WERI-Rb-1 (cell line): ENCODE data around the gene F13A1.

Experiments used
- DNase-seq: peaks from one replicate; pipeline ENCODE4 v3.0.0-alpha.2; 2020
- H3K27ac ChIP-seq: fragments of 250-450 bp; sonication (Bioruptor Pico); 2 replicates; pipeline ENCODE4 v1.5.1; 2020; ENCODE audit warnings: mild to moderate bottlenecking, moderate library complexity
- H3K27me3 ChIP-seq: fragments of 250-450 bp; sonication (Bioruptor Pico); 2 replicates; pipeline ENCODE4 v1.5.1; 2021; ENCODE audit warnings: mild to moderate bottlenecking, low read depth, moderate library complexity; ENCODE audit not compliant: insufficient read depth, severe bottlenecking
- H3K36me3 ChIP-seq: fragments of 250-450 bp; sonication (Bioruptor Pico); 2 replicates; pipeline ENCODE4 v1.5.1; 2020; ENCODE audit warnings: mild to moderate bottlenecking, moderate library complexity
- H3K4me3 ChIP-seq: 2 replicates; pipeline ENCODE4 v1.5.1; 2011; ENCODE audit warnings: low read depth, mild to moderate bottlenecking, control low read depth, low read length
- H3K9me3 ChIP-seq: fragments of 250-450 bp; sonication (Bioruptor Pico); 2 replicates; pipeline ENCODE4 v1.5.1; 2021; ENCODE audit warnings: mild to moderate bottlenecking, moderate library complexity; ENCODE audit not compliant: severe bottlenecking
- CTCF ChIP-seq: IDR thresholded peaks from 2 replicates; pipeline ENCODE4 v1.5.1; 2011; ENCODE audit warnings: low read depth, mild to moderate bottlenecking, control low read depth, inconsistent platforms, low read length

Gene F13A1

GRCh38 chr6:6239598-6240581, 80.6 kb downstream of the F13A1 start:
- no peaks in the 10 kb centered on the region for H3K36me3 ChIP-seq
- TF ChIP-seq CTCF = no peak
- H3K4me3 ChIP-seq = no peak overlapping the region
- H3K27ac ChIP-seq = no peak overlapping the region
- no peaks in the 10 kb centered on the region for H3K27me3 ChIP-seq
- DNase-seq = no peak
- no peaks in the 10 kb centered on the region for H3K9me3 ChIP-seq

GRCh38 chr6:6236730-6237469, 83.6 kb downstream of the F13A1 start:
- TF ChIP-seq CTCF = no peak
- DNase-seq = no peak
- H3K4me3 ChIP-seq = no peak overlapping the region
- H3K36me3 ChIP-seq = no peaks in the 10 kb centered on the region
- H3K27me3 ChIP-seq = no peaks in the 10 kb centered on the region
- H3K27ac ChIP-seq = no peak overlapping the region
- H3K9me3 ChIP-seq = peaks cover 12% of the 10 kb centered on the region

- no peak overlapping the region for H3K27ac ChIP-seq
- H3K9me3 ChIP-seq = peaks cover 13% of the 10 kb centered on the region
- no peak for TF ChIP-seq CTCF
- no peak overlapping the region for H3K4me3 ChIP-seq
- no peaks in the 10 kb centered on the region for H3K27me3 ChIP-seq
- H3K36me3 ChIP-seq = no peaks in the 10 kb centered on the region
- no peak for DNase-seq
These were observed 84.7 kb downstream of the F13A1 start for GRCh38 chr6:6235786-6236185.

GRCh38 chr6:6234963-6235362, 85.5 kb downstream of the F13A1 start:
- Histone ChIP-seq H3K9me3 (peaks cover 13% of the 10 kb centered on the region), H3K36me3 (no peaks in the 10 kb centered on the region), H3K4me3 (no peak overlapping the region), H3K27me3 (no peaks in the 10 kb centered on the region), H3K27ac (no peak overlapping the region)
- TF ChIP-seq CTCF = no peak
- no peak for DNase-seq

GRCh38 chr6:6230286-6230685, 90.2 kb downstream of the F13A1 start:
- no peak overlapping the region for H3K4me3 ChIP-seq
- no peak for TF ChIP-seq CTCF
- H3K36me3 ChIP-seq = no peaks in the 10 kb centered on the region
- H3K27me3 ChIP-seq = no peaks in the 10 kb centered on the region
- DNase-seq = peak; percentile 99
- H3K27ac ChIP-seq = peak overlapping the region; percentile 81
- peaks cover 25% of the 10 kb centered on the region for H3K9me3 ChIP-seq
